ENCODE data around the gene ANGPTL7. TPM values are rescaled to one million over a fixed set of nuclear protein-coding genes. Genes with fewer than 3 reads are reported as not detected.

The ANGPTL7 gene
- total RNA-seq, 1 experiment from 2014 or later = not detected

DNA sequence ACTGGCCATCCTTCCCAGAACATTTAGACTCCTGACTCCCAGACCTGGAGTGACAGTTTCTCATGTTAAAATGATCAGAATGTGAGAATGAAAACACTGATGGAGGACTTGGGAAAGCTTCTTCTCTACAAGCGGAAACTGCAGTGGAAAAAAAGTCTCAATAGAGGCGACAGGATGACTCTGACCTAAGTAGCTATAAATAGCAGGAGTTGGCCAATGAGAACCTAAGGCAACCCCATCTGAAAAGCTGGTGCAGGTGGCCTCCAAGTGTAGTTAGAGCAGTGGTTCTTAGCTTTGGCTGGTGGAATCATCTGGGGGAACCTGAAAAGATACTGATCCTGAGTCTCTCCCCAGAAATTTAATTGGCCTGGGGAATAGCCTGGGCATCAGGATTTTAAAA is 45.2 kb upstream of the ANGPTL7 start:
- intact Hi-C loops (cut with micrococcal nuclease; ENCODE audit: unreplicated experiment) = no loop called here
- H3K27me3 ChIP-seq (replicated peaks; ENCODE audit: insufficient read depth, low read depth, low read length, poor library complexity) = no peaks in the 10 kb centered on the region
- H3K4me3 ChIP-seq (ENCODE audit: low read depth, low read length, poor library complexity, severe bottlenecking) = no peak overlapping the region
- no peaks in the 10 kb centered on the region for H3K9me3 ChIP-seq (ENCODE audit: low read depth, low read length, poor library complexity, severe bottlenecking)
- BruUV-seq (replicated peaks) = no TSS peak
- no peaks in the 10 kb centered on the region for H3K4me1 ChIP-seq (ENCODE audit: insufficient read depth, low read length, poor library complexity, severe bottlenecking)
- TF ChIP-seq EZH2 (IDR thresholded peaks at IDR 0.05; ENCODE audit: borderline replicate concordance, low read depth, low read length, poor library complexity, severe bottlenecking) (no peak), CTCF (conservative IDR thresholded peaks at IDR 0.05; ENCODE audit: low read depth, low read length) (no peak)
- CTCF ChIA-PET = no interaction called here
- no peak for DNase-seq (ENCODE audit: low spot score)
- peaks cover 25% of the 10 kb centered on the region for H3K36me3 ChIP-seq (ENCODE audit: insufficient read depth, low read length, poor library complexity, severe bottlenecking)
- no peak overlapping the region for H3K27ac ChIP-seq (ENCODE audit: low read depth, low read length, poor library complexity, severe bottlenecking)
- POLR2A ChIA-PET (ENCODE audit: low non-redundant PET) = interaction anchor here (0.6 kb wide), 1 partner anchor 677 kb away, joined by 4 read pairs; no protein-coding TSS in a partner anchor

- no TSS peak for BruUV-seq (replicated peaks)
Observed at GRCh38 chr1:11144570-11145256, 44.4 kb upstream of the ANGPTL7 start.

GRCh38 chr1:11145741-11146140 is 43.4 kb upstream of the ANGPTL7 start:
- no peak for DNase-seq (ENCODE audit: low spot score)
- H3K4me1 ChIP-seq (ENCODE audit: insufficient read depth, low read length, poor library complexity, severe bottlenecking) = no peaks in the 10 kb centered on the region
- no TSS peak for BruUV-seq (replicated peaks)
- no peaks in the 10 kb centered on the region for H3K9me3 ChIP-seq (ENCODE audit: low read depth, low read length, poor library complexity, severe bottlenecking)
- intact Hi-C loops (cut with micrococcal nuclease; ENCODE audit: unreplicated experiment) = no loop called here
- ChIA-PET POLR2A (ENCODE audit: low non-redundant PET) (no interaction called here), CTCF (no interaction called here)
- no peak overlapping the region for H3K27ac ChIP-seq (ENCODE audit: low read depth, low read length, poor library complexity, severe bottlenecking)
- no peak overlapping the region for H3K4me3 ChIP-seq (ENCODE audit: low read depth, low read length, poor library complexity, severe bottlenecking)
- no peak for TF ChIP-seq CTCF (conservative IDR thresholded peaks at IDR 0.05; ENCODE audit: low read depth, low read length)
- TF ChIP-seq EZH2 (IDR thresholded peaks at IDR 0.05; ENCODE audit: borderline replicate concordance, low read depth, low read length, poor library complexity, severe bottlenecking) = no peak
- H3K36me3 ChIP-seq (ENCODE audit: insufficient read depth, low read length, poor library complexity, severe bottlenecking) = peaks cover 34% of the 10 kb centered on the region
- no peaks in the 10 kb centered on the region for H3K27me3 ChIP-seq (replicated peaks; ENCODE audit: insufficient read depth, low read depth, low read length, poor library complexity)

More at GRCh38 chr1:11144570-11145256, 44.4 kb upstream of the ANGPTL7 start:
- CTCF ChIA-PET = no interaction called here
- no peak for DNase-seq (ENCODE audit: low spot score)
- Histone ChIP-seq H3K9me3 (ENCODE audit: low read depth, low read length, poor library complexity, severe bottlenecking) (no peaks in the 10 kb centered on the region), H3K36me3 (ENCODE audit: insufficient read depth, low read length, poor library complexity, severe bottlenecking) (peaks cover 30% of the 10 kb centered on the region), H3K4me1 (ENCODE audit: insufficient read depth, low read length, poor library complexity, severe bottlenecking) (no peaks in the 10 kb centered on the region), H3K27ac (ENCODE audit: low read depth, low read length, poor library complexity, severe bottlenecking) (no peak overlapping the region), H3K4me3 (ENCODE audit: low read depth, low read length, poor library complexity, severe bottlenecking) (no peak overlapping the region), H3K27me3 (replicated peaks; ENCODE audit: insufficient read depth, low read depth, low read length, poor library complexity) (no peaks in the 10 kb centered on the region)
- POLR2A ChIA-PET (ENCODE audit: low non-redundant PET) = no interaction called here
- intact Hi-C loops (cut with micrococcal nuclease; ENCODE audit: unreplicated experiment) = no loop called here
- TF ChIP-seq CTCF (conservative IDR thresholded peaks at IDR 0.05; ENCODE audit: low read depth, low read length) (no peak), EZH2 (IDR thresholded peaks at IDR 0.05; ENCODE audit: borderline replicate concordance, low read depth, low read length, poor library complexity, severe bottlenecking) (no peak)

All from A673 (cell line).